T-helper 2 cell treated with Interferon-gamma antibody and Interleukin-4, amounts not matched to agents 5 μg/mL and 100 μg/mL, for 36 hours (primary cell): ENCODE results near the gene GEMIN2.
"Not testable (repeated sequence)": the region's sequence is repeated elsewhere in the genome, so short reads cannot be mapped to it uniquely, and the experiment has no call there.

Source experiments
- DNase-seq: peaks from one replicate; pipeline ENCODE4 v3.0.0; 2021; ENCODE audit warnings: low spot score
- H3K27ac Mint-ChIP-seq: one replicate; pipeline ENCODE4 v1.8.0; 2021; ENCODE audit warnings: mild to moderate bottlenecking, mixed read lengths
- H3K27me3 Mint-ChIP-seq: one replicate; pipeline ENCODE4 v1.8.0; 2021; ENCODE audit warnings: low read depth, mixed read lengths
- H3K36me3 Mint-ChIP-seq: one replicate; pipeline ENCODE4 v1.8.0; 2021; ENCODE audit warnings: low read depth, mixed read lengths
- H3K4me1 Mint-ChIP-seq: one replicate; pipeline ENCODE4 v1.8.0; 2021; ENCODE audit warnings: low read depth, mixed read lengths
- H3K4me3 Mint-ChIP-seq: one replicate; pipeline ENCODE4 v1.8.0; 2022; ENCODE audit warnings: mild to moderate bottlenecking, moderate library complexity, mixed read lengths
- H3K9me3 Mint-ChIP-seq: one replicate; pipeline ENCODE4 v1.8.0; 2021; ENCODE audit warnings: mixed read lengths

GEMIN2 gene

GRCh38 chr14:39102265-39102968, 11.7 kb upstream of the GEMIN2 start:
- DNase-seq, result no peak
- no peaks in the 10 kb centered on the region for H3K27me3 Mint-ChIP-seq
- H3K36me3 Mint-ChIP-seq, result peaks cover 6% of the 10 kb centered on the region
- peaks cover 34% of the 10 kb centered on the region for H3K4me1 Mint-ChIP-seq
- H3K27ac Mint-ChIP-seq, result peak overlapping the region; percentile 80
- no peaks in the 10 kb centered on the region for H3K9me3 Mint-ChIP-seq
- H3K4me3 Mint-ChIP-seq, result peak overlapping the region; percentile 95

DNA sequence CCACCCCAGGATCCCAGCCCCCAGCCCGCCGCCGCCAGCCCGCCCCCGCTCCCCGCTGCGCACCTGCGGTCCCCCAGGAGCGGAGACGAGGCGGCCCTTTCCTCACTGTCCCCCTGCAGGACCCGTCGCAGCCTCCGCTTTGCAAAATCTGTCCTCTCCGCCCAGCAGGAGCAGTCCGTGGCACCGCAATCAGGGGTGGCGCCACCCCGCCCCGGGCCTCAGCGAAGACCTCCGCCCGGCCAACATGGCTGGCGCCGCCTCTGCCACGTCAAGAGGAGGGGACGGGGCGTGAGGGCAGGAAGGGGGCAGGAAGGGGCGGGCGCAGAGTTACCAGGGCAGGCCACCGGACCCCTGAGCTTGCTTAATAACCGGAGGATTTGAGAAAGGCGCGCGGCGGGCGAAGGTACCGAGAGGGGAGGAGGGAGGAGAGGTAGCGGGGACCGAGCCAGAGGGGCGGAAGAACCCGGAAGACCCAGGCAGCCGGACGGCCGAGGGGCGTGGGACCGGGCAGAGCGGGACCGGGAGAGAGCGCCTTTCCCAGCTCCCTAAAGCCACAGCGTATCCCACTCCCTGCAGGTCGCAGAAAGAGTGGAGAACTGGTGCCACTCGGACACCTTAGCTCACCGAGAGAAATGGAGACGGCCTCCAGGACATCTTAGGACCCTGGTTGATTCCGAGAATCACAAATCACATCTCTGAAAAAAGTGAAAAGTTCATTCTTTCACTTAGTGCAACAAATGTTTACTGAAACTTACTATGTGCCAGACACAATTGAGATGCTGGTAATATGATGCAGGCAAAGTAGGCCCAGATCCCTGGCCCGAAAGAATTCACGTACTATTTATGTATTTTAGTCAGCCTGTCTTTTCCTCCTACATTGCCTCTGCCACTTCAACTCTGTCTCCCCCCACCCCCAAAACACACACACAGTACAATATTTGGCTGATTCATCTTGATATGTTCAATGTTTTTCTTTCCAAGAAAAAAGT, 10.9 kb upstream of the GEMIN2 start, which contains the start of gene SEC23A:
TSS of gene SEC23A (minus strand) at position 267 of the 989 bp plus-strand sequence. CDS start 7,117 bp downstream, outside the sequence.
- Mint-ChIP-seq H3K4me1 (peaks cover 38% of the 10 kb centered on the region), H3K9me3 (no peaks in the 10 kb centered on the region)

GRCh38 chr14:39104078-39104801, 9.9 kb upstream of the GEMIN2 start:
- H3K9me3 Mint-ChIP-seq, H3K27me3 Mint-ChIP-seq, H3K36me3 Mint-ChIP-seq, DNase-seq: not testable (repeated sequence)
- Mint-ChIP-seq H3K27ac (peak overlapping the region; percentile 98), H3K4me1 (peaks cover 38% of the 10 kb centered on the region), H3K4me3 (peak overlapping the region; percentile 95)

More for the DNA sequence above, 10.9 kb upstream of the GEMIN2 start, which contains the start of gene SEC23A:
- Mint-ChIP-seq H3K4me3 (peak within 1 kb of the TSS; percentile 95), H3K36me3 (peaks cover 4% of the 10 kb centered on the region), H3K27ac (peak within 1 kb of the TSS; percentile 98), H3K27me3 (no peaks in the 10 kb centered on the region)
- peak; percentile 84 for DNase-seq

DNA sequence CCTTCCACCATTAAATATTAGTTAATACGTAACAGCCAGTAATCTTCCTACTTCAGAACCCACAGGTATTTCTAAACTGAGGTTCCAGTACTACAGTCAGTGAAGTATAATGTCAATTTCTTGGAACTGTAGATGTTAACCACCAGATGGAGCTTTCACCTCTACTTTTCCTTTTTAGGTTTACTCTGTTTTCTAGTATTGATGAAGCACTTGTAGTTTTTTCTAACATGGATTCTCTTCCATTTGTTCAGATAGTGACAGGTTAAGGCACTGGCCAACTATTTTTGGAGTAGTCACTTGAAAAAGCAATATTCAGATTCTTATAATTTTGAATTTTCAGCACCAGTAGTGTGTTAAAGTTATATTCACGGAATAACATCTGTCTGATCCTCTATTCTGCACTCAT, 6.5 kb upstream of the GEMIN2 start:
- no peak for DNase-seq
- H3K36me3 Mint-ChIP-seq, result no peaks in the 10 kb centered on the region
- no peak overlapping the region for H3K27ac Mint-ChIP-seq
- H3K27me3 Mint-ChIP-seq, result no peaks in the 10 kb centered on the region
- no peaks in the 10 kb centered on the region for H3K9me3 Mint-ChIP-seq
- H3K4me3 Mint-ChIP-seq, result no peak overlapping the region
- H3K4me1 Mint-ChIP-seq, result peaks cover 22% of the 10 kb centered on the region

GRCh38 chr14:39108791-39109190, 5.3 kb upstream of the GEMIN2 start:
- Mint-ChIP-seq H3K27ac (no peak overlapping the region), H3K9me3 (no peaks in the 10 kb centered on the region), H3K4me3 (no peak overlapping the region), H3K4me1 (peaks cover 20% of the 10 kb centered on the region), H3K36me3 (no peaks in the 10 kb centered on the region), H3K27me3 (no peaks in the 10 kb centered on the region)
- DNase-seq, result no peak

DNA sequence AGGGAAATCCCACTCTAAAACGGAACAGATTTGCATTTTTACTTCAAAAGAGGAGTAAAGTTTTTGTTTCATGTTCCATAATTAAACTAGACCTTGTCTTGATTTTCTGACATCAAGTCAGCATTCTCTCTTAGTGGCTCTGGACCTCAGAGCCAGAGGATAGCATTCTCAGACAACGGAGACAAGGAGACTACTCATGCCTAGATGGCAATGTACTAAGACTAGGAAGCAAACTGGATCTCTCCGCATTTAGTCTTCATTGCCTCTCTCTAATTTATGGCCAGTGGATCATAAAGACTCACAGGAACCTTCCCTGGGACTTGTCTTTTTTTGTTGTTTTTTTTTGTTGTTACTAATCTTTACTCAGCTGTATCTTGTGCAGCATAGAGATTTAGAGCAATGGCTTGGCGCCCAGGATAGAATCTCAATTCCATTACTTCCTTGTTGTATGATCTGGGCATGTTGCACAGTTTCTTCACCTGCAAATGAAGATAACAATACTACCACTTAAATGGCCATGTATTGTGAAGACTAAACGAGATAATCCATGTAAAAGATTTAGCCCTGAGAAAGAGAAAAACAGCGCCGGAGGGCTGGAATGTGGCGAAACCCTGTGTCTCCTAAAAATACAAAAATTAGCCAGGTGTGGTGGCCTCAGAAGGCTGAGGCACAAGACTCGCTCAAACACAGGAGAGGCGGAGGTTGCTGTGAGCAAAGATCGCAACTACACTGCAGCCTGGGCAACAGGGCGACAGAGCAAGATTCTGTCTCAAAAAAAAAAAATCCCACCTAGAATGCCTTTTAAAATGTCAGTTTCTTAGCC, 4.0 kb upstream of the GEMIN2 start:
- Mint-ChIP-seq H3K27me3 (no peaks in the 10 kb centered on the region), H3K4me1 (peaks cover 17% of the 10 kb centered on the region), H3K36me3 (no peaks in the 10 kb centered on the region), H3K4me3 (no peak overlapping the region), H3K27ac (no peak overlapping the region), H3K9me3 (no peaks in the 10 kb centered on the region)
- no peak for DNase-seq

GRCh38 chr14:39113685-39114072, 444 bp upstream of the GEMIN2 start:
- no peak for DNase-seq
- H3K9me3 Mint-ChIP-seq, result no peaks in the 10 kb centered on the region
- peak overlapping the region; percentile 94 for H3K4me3 Mint-ChIP-seq
- H3K27me3 Mint-ChIP-seq, result no peaks in the 10 kb centered on the region
- H3K27ac Mint-ChIP-seq, result peak overlapping the region; percentile 91
- peaks cover 10% of the 10 kb centered on the region for H3K36me3 Mint-ChIP-seq
- peaks cover 15% of the 10 kb centered on the region for H3K4me1 Mint-ChIP-seq

GRCh38 chr14:39122330-39123138, 8.4 kb downstream of the GEMIN2 start:
- peaks cover 24% of the 10 kb centered on the region for H3K36me3 Mint-ChIP-seq
- peaks cover under 1% of the 10 kb centered on the region for H3K4me1 Mint-ChIP-seq
- no peak for DNase-seq
- H3K4me3 Mint-ChIP-seq, result no peak overlapping the region
- no peaks in the 10 kb centered on the region for H3K9me3 Mint-ChIP-seq
- H3K27ac Mint-ChIP-seq, result no peak overlapping the region
- H3K27me3 Mint-ChIP-seq, result no peaks in the 10 kb centered on the region

- not testable (repeated sequence) for H3K4me3 Mint-ChIP-seq, H3K9me3 Mint-ChIP-seq, H3K4me1 Mint-ChIP-seq, H3K27ac Mint-ChIP-seq, H3K27me3 Mint-ChIP-seq, DNase-seq
- peaks cover 44% of the 10 kb centered on the region for H3K36me3 Mint-ChIP-seq
These were observed 23.7 kb downstream of the GEMIN2 start for GRCh38 chr14:39137835-39138234.

GRCh38 chr14:39138440-39138839, 24.3 kb downstream of the GEMIN2 start:
- no peak for DNase-seq
- Mint-ChIP-seq H3K27me3 (no peaks in the 10 kb centered on the region), H3K4me3 (no peak overlapping the region), H3K9me3 (peaks cover 7% of the 10 kb centered on the region), H3K36me3 (peaks cover 45% of the 10 kb centered on the region), H3K4me1 (no peaks in the 10 kb centered on the region), H3K27ac (peak overlapping the region; percentile 31)

- Mint-ChIP-seq H3K4me1 (no peaks in the 10 kb centered on the region), H3K4me3 (no peak overlapping the region), H3K27me3 (no peaks in the 10 kb centered on the region), H3K9me3 (peaks cover 7% of the 10 kb centered on the region), H3K36me3 (peaks cover 38% of the 10 kb centered on the region), H3K27ac (no peak overlapping the region)
- DNase-seq, result no peak
These were observed 26.0 kb downstream of the GEMIN2 start for GRCh38 chr14:39140170-39140569.

- H3K27me3 Mint-ChIP-seq, H3K9me3 Mint-ChIP-seq, H3K4me1 Mint-ChIP-seq, DNase-seq, H3K27ac Mint-ChIP-seq, H3K4me3 Mint-ChIP-seq: not testable (repeated sequence)
- peaks cover 37% of the 10 kb centered on the region for H3K36me3 Mint-ChIP-seq
These were observed 27.5 kb downstream of the GEMIN2 start for GRCh38 chr14:39141623-39142022.
